GM18861 (cell line): Measurements from ENCODE around the gene CD151.

Experiments
- ATAC-seq: cut with Tn5 transposase; IDR thresholded peaks from one replicate; pipeline ENCODE4 v1.9.1; 2021; ENCODE audit not compliant: unreplicated experiment

Gene CD151

GRCh38 chr11:841981-842369 is 9.2 kb downstream of the CD151 start:
- no peak for ATAC-seq

GRCh38 chr11:842370-843002 is 9.7 kb downstream of the CD151 start, which contains the start of the genes POLR2L and TSPAN4:
Gene POLR2L, minus strand, starts transcription at chr11:842529. Its CDS starts 21 bp downstream, at chr11:842508.
Gene TSPAN4, plus strand, starts transcription at chr11:842852. Its CDS starts 7,453 bp downstream, at chr11:850305.
- ATAC-seq: peak; percentile 39

GRCh38 chr11:843086-843734 is 10.5 kb downstream of the CD151 start:
- ATAC-seq: no peak

GRCh38 chr11:843818-844692 is 11.3 kb downstream of the CD151 start:
- no peak for ATAC-seq

GRCh38 chr11:844693-845644 is 12.2 kb downstream of the CD151 start:
- no peak for ATAC-seq

- no peak for ATAC-seq
Observed at GRCh38 chr11:845872-846495, 13.2 kb downstream of the CD151 start.

- ATAC-seq: no peak
Observed at GRCh38 chr11:846496-847098, 13.8 kb downstream of the CD151 start.

GRCh38 chr11:847876-848275 is 15.1 kb downstream of the CD151 start:
- no peak for ATAC-seq

- no peak for ATAC-seq
Observed at GRCh38 chr11:848380-848931, 15.7 kb downstream of the CD151 start.

- no peak for ATAC-seq
Observed at GRCh38 chr11:849104-849824, 16.5 kb downstream of the CD151 start.

GRCh38 chr11:849951-850774 is 17.4 kb downstream of the CD151 start:
- ATAC-seq: no peak

GRCh38 chr11:850775-851763 is 18.3 kb downstream of the CD151 start:
- no peak for ATAC-seq

GRCh38 chr11:852762-853161 is 20.0 kb downstream of the CD151 start:
- ATAC-seq: no peak

- no peak for ATAC-seq
Observed at GRCh38 chr11:853682-854448, 21.1 kb downstream of the CD151 start.

GRCh38 chr11:854601-855329 is 22.0 kb downstream of the CD151 start:
- no peak for ATAC-seq
